ENCODE results near the gene PRR9. TPM values are rescaled to one million over a fixed set of nuclear protein-coding genes. Genes with fewer than 3 reads are reported as not detected.

PRR9 gene
- total RNA-seq, 1 experiment from 2014 or later = not detected

DNA sequence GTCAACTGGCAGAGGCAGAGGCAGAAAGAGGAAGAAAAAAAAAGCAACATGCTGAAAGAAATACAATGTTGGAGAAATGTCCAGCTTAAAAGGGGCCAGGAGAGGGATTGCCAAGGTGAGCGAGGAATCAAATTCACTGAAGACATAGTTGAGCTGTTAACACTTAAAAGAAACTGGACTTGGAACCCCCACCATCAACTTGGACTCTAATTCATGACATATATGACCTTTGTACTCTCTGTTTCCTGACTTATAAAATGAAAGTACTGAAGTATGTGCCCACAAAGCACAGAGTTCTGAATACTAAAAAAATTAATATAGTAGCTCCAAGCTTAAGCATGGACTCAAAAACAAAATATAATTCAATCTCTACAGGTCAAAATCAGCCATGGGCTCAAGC lies 16.1 kb downstream of the PRR9 start:
- H3K9me2 ChIP-seq (ENCODE audit: insufficient read depth) = no peaks in the 10 kb centered on the region; the same call in 1 of the 2 replicates
- no peaks in the 10 kb centered on the region for H3K4me1 ChIP-seq (replicated peaks; ENCODE audit: insufficient read depth)
- TF ChIP-seq EZH2 (IDR thresholded peaks at IDR 0.05; ENCODE audit: low read depth) = no peak
- TF ChIP-seq, protein P1, sequence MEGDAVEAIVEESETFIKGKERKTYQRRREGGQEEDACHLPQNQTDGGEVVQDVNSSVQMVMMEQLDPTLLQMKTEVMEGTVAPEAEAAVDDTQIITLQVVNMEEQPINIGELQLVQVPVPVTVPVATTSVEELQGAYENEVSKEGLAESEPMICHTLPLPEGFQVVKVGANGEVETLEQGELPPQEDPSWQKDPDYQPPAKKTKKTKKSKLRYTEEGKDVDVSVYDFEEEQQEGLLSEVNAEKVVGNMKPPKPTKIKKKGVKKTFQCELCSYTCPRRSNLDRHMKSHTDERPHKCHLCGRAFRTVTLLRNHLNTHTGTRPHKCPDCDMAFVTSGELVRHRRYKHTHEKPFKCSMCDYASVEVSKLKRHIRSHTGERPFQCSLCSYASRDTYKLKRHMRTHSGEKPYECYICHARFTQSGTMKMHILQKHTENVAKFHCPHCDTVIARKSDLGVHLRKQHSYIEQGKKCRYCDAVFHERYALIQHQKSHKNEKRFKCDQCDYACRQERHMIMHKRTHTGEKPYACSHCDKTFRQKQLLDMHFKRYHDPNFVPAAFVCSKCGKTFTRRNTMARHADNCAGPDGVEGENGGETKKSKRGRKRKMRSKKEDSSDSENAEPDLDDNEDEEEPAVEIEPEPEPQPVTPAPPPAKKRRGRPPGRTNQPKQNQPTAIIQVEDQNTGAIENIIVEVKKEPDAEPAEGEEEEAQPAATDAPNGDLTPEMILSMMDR (conservative IDR thresholded peaks at IDR 0.05) = no peak
- no peak for DNase-seq
- H3K4me2 ChIP-seq = no peak overlapping the region
- H4K20me1 ChIP-seq (ENCODE audit: insufficient read depth) = no peaks in the 10 kb centered on the region
- CTCF ChIA-PET = interaction anchor here (0.6 kb wide), 2 partner anchors 578 to 1543 kb away, joined by 6 to 10 read pairs; no protein-coding TSS in a partner anchor
- H3K36me3 ChIP-seq (ENCODE audit: low read depth) = no peaks in the 10 kb centered on the region
- no peak overlapping the region for H2AFZ ChIP-seq
- H3K4me3 ChIP-seq = no peak overlapping the region
- no peaks in the 10 kb centered on the region for H3K79me2 ChIP-seq (ENCODE audit: low read depth)
- POLR2A ChIA-PET (ENCODE audit: unreplicated experiment) = no interaction called here
- no peak overlapping the region for H3K27ac ChIP-seq
- BruUV-seq (replicated peaks) = no TSS peak
- intact Hi-C loops (cut with micrococcal nuclease; ENCODE audit: unreplicated experiment) = no loop called here
- no peaks in the 10 kb centered on the region for H3F3A ChIP-seq (ENCODE audit: insufficient read depth, low read depth)
- no peaks in the 10 kb centered on the region for H3K9me3 ChIP-seq (ENCODE audit: insufficient read depth, low read depth)
- peaks cover 16% of the 10 kb centered on the region; the same call in 1 of the 2 replicates for H3K27me3 ChIP-seq (ENCODE audit: insufficient read depth, low read depth)

DNA sequence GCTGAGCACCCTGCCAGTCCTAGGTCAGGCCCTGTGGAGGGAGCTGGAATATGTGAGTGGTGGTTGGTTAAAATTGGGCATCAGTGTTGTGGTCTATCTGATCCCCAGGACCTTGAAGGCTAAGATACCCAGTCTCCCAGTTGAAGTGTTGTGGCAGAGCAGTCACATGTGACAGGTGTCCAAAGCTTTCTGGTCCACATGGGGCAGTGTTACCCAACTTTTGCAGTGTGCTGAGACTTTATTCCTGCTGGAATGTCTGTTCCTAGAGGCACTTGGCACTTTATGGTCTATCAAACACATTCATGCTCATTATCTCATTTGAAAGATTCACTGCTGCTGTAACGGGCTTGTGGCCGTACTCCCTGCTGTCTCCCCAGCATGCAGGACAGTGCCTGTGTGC lies 21.1 kb downstream of the PRR9 start:
- no peak for DNase-seq
- no peak overlapping the region for H3K4me3 ChIP-seq
- no peaks in the 10 kb centered on the region for H3F3A ChIP-seq (ENCODE audit: insufficient read depth, low read depth)
- peaks cover 15% of the 10 kb centered on the region; the same call in 1 of the 2 replicates for H3K27me3 ChIP-seq (ENCODE audit: insufficient read depth, low read depth)
- intact Hi-C loops (cut with micrococcal nuclease; ENCODE audit: unreplicated experiment) = no loop called here
- H3K9me2 ChIP-seq (ENCODE audit: insufficient read depth) = no peaks in the 10 kb centered on the region; the same call in 1 of the 2 replicates
- no peaks in the 10 kb centered on the region for H4K20me1 ChIP-seq (ENCODE audit: insufficient read depth)
- H3K36me3 ChIP-seq (ENCODE audit: low read depth) = no peaks in the 10 kb centered on the region
- ChIA-PET POLR2A (ENCODE audit: unreplicated experiment) (no interaction called here), CTCF (no interaction called here)
- TF ChIP-seq EZH2 (IDR thresholded peaks at IDR 0.05; ENCODE audit: low read depth) = no peak
- TF ChIP-seq, protein P1 (conservative IDR thresholded peaks at IDR 0.05) = peak; percentile 31; the same call in 1 of the 2 replicates
- no peaks in the 10 kb centered on the region for H3K4me1 ChIP-seq (replicated peaks; ENCODE audit: insufficient read depth)
- BruUV-seq (replicated peaks) = no TSS peak
- no peak overlapping the region for H2AFZ ChIP-seq
- H3K4me2 ChIP-seq = no peak overlapping the region
- no peaks in the 10 kb centered on the region for H3K79me2 ChIP-seq (ENCODE audit: low read depth)
- no peaks in the 10 kb centered on the region for H3K9me3 ChIP-seq (ENCODE audit: insufficient read depth, low read depth)
- no peak overlapping the region for H3K27ac ChIP-seq

DNA sequence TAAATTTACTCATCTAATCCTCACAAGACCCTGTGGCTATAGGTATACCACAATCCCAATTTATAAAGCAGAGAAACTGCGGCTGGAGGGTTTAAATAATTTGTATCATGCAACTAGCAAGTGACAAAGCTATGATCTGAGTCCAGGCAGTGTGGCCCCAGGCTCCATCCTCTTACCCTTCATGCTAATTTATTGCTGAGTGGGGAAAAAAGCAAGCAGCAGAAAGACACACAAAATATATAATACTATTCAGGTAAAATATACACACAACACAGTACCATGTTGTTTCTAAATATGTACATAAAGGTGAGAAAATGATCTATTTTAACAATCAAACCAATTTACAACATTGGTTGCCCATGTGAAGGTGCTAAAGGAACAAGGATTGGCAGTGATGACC lies 24.8 kb downstream of the PRR9 start:
- Histone ChIP-seq H3K9me3 (ENCODE audit: insufficient read depth, low read depth) (no peaks in the 10 kb centered on the region), H3K36me3 (ENCODE audit: low read depth) (no peaks in the 10 kb centered on the region), H3K79me2 (ENCODE audit: low read depth) (no peaks in the 10 kb centered on the region), H3K27ac (no peak overlapping the region), H3K27me3 (ENCODE audit: insufficient read depth, low read depth) (peaks cover 15% of the 10 kb centered on the region), H3K4me2 (no peak overlapping the region), H3K4me1 (replicated peaks; ENCODE audit: insufficient read depth) (no peaks in the 10 kb centered on the region), H3K9me2 (ENCODE audit: insufficient read depth) (no peaks in the 10 kb centered on the region; the same call in 1 of the 2 replicates), H2AFZ (no peak overlapping the region), H3F3A (ENCODE audit: insufficient read depth, low read depth) (no peaks in the 10 kb centered on the region), H4K20me1 (ENCODE audit: insufficient read depth) (no peaks in the 10 kb centered on the region), H3K4me3 (no peak overlapping the region)
- POLR2A ChIA-PET (ENCODE audit: unreplicated experiment) = no interaction called here
- intact Hi-C loops (cut with micrococcal nuclease; ENCODE audit: unreplicated experiment) = no loop called here
- DNase-seq = no peak
- no TSS peak for BruUV-seq (replicated peaks)
- TF ChIP-seq, protein P1 (conservative IDR thresholded peaks at IDR 0.05) = no peak
- TF ChIP-seq EZH2 (IDR thresholded peaks at IDR 0.05; ENCODE audit: low read depth) = no peak
- CTCF ChIA-PET = no interaction called here

All from PC-9 (cell line).